Measurements from ENCODE around the gene PSMD1.
A peak's percentile ranks its signal among the peaks of the same experiment; 100 is the strongest.
"Not testable (repeated sequence)": the region's sequence is repeated elsewhere in the genome, so short reads cannot be mapped to it uniquely, and the experiment has no call there.

The PSMD1 gene

GRCh38 chr2:231056453-231057416 lies at the start of gene PSMD1:
Gene PSMD1, plus strand, starts transcription at chr2:231056867. Its CDS starts 159 bp downstream, at chr2:231057026.
- DNase-seq, result peak; percentile 89 to 90

- DNase-seq, result no peak
Measured at GRCh38 chr2:231007286-231008098, 49.2 kb upstream of the PSMD1 start.

GRCh38 chr2:231008131-231008530 lies 48.5 kb upstream of the PSMD1 start:
- no peak for DNase-seq

- no peak for DNase-seq
Measured at GRCh38 chr2:231009236-231009919, 47.3 kb upstream of the PSMD1 start.

GRCh38 chr2:231010201-231010730 lies 46.4 kb upstream of the PSMD1 start:
- no peak for DNase-seq

GRCh38 chr2:231011526-231011925 lies 45.1 kb upstream of the PSMD1 start:
- no peak for DNase-seq

GRCh38 chr2:231012463-231012862 lies 44.2 kb upstream of the PSMD1 start:
- no peak for DNase-seq

- no peak for DNase-seq
Measured at GRCh38 chr2:231013820-231014219, 42.8 kb upstream of the PSMD1 start.

- no peak for DNase-seq
Measured at GRCh38 chr2:231015478-231015877, 41.2 kb upstream of the PSMD1 start.

- no peak for DNase-seq
Measured at GRCh38 chr2:231015926-231016325, 40.7 kb upstream of the PSMD1 start.

- DNase-seq, result no peak
Measured at GRCh38 chr2:231016566-231017230, 40.0 kb upstream of the PSMD1 start.

- DNase-seq, result no peak
Measured at GRCh38 chr2:231017231-231017598, 39.5 kb upstream of the PSMD1 start.

GRCh38 chr2:231018184-231018583 lies 38.5 kb upstream of the PSMD1 start:
- DNase-seq, result no peak

- not testable (repeated sequence) for DNase-seq
Measured at GRCh38 chr2:231025059-231025458, 31.6 kb upstream of the PSMD1 start.

- DNase-seq, result no peak
Measured at GRCh38 chr2:231028889-231029288, 27.8 kb upstream of the PSMD1 start.

GRCh38 chr2:231029563-231029962 lies 27.1 kb upstream of the PSMD1 start:
- DNase-seq, result no peak

- no peak for DNase-seq
Measured at GRCh38 chr2:231030725-231031124, 25.9 kb upstream of the PSMD1 start.

GRCh38 chr2:231032575-231033140 lies 24.0 kb upstream of the PSMD1 start:
- no peak for DNase-seq

GRCh38 chr2:231033147-231034132 lies 23.2 kb upstream of the PSMD1 start:
- DNase-seq, result no peak

- no peak for DNase-seq
Measured at GRCh38 chr2:231034291-231034882, 22.3 kb upstream of the PSMD1 start.

All from stimulated activated CD4-positive, alpha-beta T cell treated with anti-CD3 and anti-CD28 coated beads, Interleukin-4, amount 100 ng/mL, for 4 hours (primary cell).